Vagina (tissue), 2 donors: ENCODE measurements around the gene GAB2. TPM values are rescaled to one million over a fixed set of nuclear protein-coding genes. Genes with fewer than 3 reads are reported as not detected.

ENCODE experiments used
- DNase-seq, 2 donors: peaks; one replicate each; pipeline ENCODE4 v3.0.0-alpha.2; 2017; ENCODE audit errors: extremely low spot score in 2 of 2
- H3K27ac ChIP-seq: fragments of 200-600 bp; sonication (generic); one replicate; pipeline ENCODE4 v1.5.1; 2019
- H3K27me3 ChIP-seq: fragments of 200-600 bp; sonication (generic); one replicate; pipeline ENCODE4 v1.5.1; 2019
- H3K36me3 ChIP-seq, 2 donors: fragments of 200-600 bp; sonication (generic); one replicate each; pipeline ENCODE4 v1.5.1; 2017 to 2019
- H3K4me1 ChIP-seq: fragments of 200-600 bp; sonication (generic); one replicate; pipeline ENCODE4 v1.5.1; 2019
- H3K4me3 ChIP-seq, 2 donors: fragments of 200-600 bp; sonication (generic); 1 replicate in 1 of 2; 2 replicates in 1 of 2; pipeline ENCODE4 v1.5.1; 2016 to 2019
- H3K9me3 ChIP-seq: fragments of 200-600 bp; sonication (generic); one replicate; pipeline ENCODE4 v1.5.1; 2019
- CTCF ChIP-seq, 3 experiments: fragments of 450-650 bp in 2 of 3; fragments of 200-600 bp in 1 of 3; sonication (generic) in 1 of 3; IDR thresholded peaks; one replicate each; pipeline ENCODE4 v1.5.1; 2017 to 2019; ENCODE audit warnings: antibody characterized with exemption in 3 of 3, mild to moderate bottlenecking in 2 of 3, moderate library complexity in 2 of 3
- POLR2A ChIP-seq, 2 donors: fragments of 450-650 bp; IDR thresholded peaks; one replicate each; pipeline ENCODE4 v1.6.1; 2017; ENCODE audit warnings: antibody characterized with exemption in 2 of 2, mild to moderate bottlenecking in 2 of 2, moderate library complexity in 2 of 2
- POLR2AphosphoS5 ChIP-seq, 2 donors: sonication (generic); formaldehyde crosslinking; IDR thresholded peaks; one replicate each; pipeline ENCODE4 v1.9.0; 2017; ENCODE audit warnings: antibody characterized with exemption in 2 of 2, mild to moderate bottlenecking in 2 of 2, low read depth in 1 of 2; ENCODE audit not compliant: insufficient read depth in 1 of 2
- intact Hi-C: fragments of 100-400 bp; cut with DNase I; formaldehyde crosslinking; loops from one replicate; pipeline ENCODE4 v1.15.1; 2023
- total RNA-seq: library from RNA; depleted of rRNA; stranded (reverse); fragments of >200 nt; gene quantifications from one replicate; pipeline ENCODE4 v1.2.3, GENCODE V29; 2016

GAB2 gene
- total RNA-seq, 1 donor from 2014 or later = 24.6 TPM

DNA sequence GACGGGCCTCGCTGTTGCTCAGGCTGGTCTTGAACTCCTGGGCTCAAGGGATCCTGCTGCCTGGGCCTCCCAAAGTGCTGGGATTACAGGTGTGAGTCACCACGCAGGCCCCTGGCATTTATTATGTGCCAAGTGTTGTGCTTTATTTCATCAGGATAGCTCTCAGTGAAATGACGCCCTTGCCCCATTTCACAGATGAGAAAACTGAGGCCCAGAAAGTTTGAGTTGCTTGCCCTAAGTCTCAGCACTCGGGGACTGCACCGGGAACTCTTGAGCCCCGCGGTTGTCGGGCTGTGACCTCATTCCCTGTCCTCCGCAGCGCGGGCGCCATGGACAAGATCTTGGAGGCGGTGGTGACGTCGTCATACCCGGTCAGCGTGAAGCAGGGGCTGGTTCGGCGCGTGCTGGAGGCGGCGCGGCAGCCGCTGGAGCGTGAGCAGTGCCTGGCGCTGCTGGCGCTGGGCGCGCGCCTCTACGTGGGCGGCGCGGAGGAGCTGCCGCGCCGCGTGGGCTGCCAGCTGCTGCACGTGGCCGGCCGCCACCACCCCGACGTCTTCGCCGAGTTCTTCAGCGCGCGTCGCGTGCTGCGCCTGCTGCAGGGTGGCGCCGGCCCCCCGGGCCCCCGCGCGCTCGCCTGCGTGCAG lies 221.6 kb downstream of the GAB2 start:
- intact Hi-C loops = no loop called here
- DNase-seq = no peak

GRCh38 chr11:78194490-78194889 lies 223.1 kb downstream of the GAB2 start:
- Histone ChIP-seq H3K9me3 (no peaks in the 10 kb centered on the region), H3K4me3 (no peak overlapping the region), H3K27ac (no peak overlapping the region), H3K36me3 (no peaks in the 10 kb centered on the region), H3K27me3 (no peaks in the 10 kb centered on the region), H3K4me1 (peaks cover 48% of the 10 kb centered on the region)
- intact Hi-C loops = no loop called here
- no peak for TF ChIP-seq POLR2A (IDR thresholded peaks at IDR 0.05)
- TF ChIP-seq POLR2AphosphoS5 (IDR thresholded peaks at IDR 0.05; ENCODE audit: insufficient read depth in 1 of 2, low read depth in 1 of 2) = no peak
- TF ChIP-seq CTCF (IDR thresholded peaks at IDR 0.05) = no peak
- no peak for DNase-seq

More for the DNA sequence above, 221.6 kb downstream of the GAB2 start:
- H3K36me3 ChIP-seq = no peaks in the 10 kb centered on the region
- TF ChIP-seq POLR2A (IDR thresholded peaks at IDR 0.05) (no peak), POLR2AphosphoS5 (IDR thresholded peaks at IDR 0.05; ENCODE audit: insufficient read depth in 1 of 2, low read depth in 1 of 2) (no peak), CTCF (IDR thresholded peaks at IDR 0.05) (no peak)
- no peaks in the 10 kb centered on the region for H3K9me3 ChIP-seq
- H3K27ac ChIP-seq = no peak overlapping the region
- peaks cover 33% of the 10 kb centered on the region for H3K4me1 ChIP-seq
- no peak overlapping the region for H3K4me3 ChIP-seq
- H3K27me3 ChIP-seq = no peaks in the 10 kb centered on the region

GRCh38 chr11:78193806-78194205 lies 223.8 kb downstream of the GAB2 start:
- no peaks in the 10 kb centered on the region for H3K27me3 ChIP-seq
- no peak for TF ChIP-seq CTCF (IDR thresholded peaks at IDR 0.05)
- TF ChIP-seq POLR2A (IDR thresholded peaks at IDR 0.05) = no peak
- no peak for TF ChIP-seq POLR2AphosphoS5 (IDR thresholded peaks at IDR 0.05; ENCODE audit: insufficient read depth in 1 of 2, low read depth in 1 of 2)
- no peak overlapping the region for H3K4me3 ChIP-seq
- H3K27ac ChIP-seq = no peak overlapping the region
- no peaks in the 10 kb centered on the region for H3K36me3 ChIP-seq
- intact Hi-C loops = no loop called here
- peaks cover 55% of the 10 kb centered on the region for H3K4me1 ChIP-seq
- no peaks in the 10 kb centered on the region for H3K9me3 ChIP-seq
- DNase-seq = no peak

GRCh38 chr11:78192911-78193351 lies 224.7 kb downstream of the GAB2 start:
- DNase-seq = no peak
- H3K4me1 ChIP-seq = peaks cover 55% of the 10 kb centered on the region
- TF ChIP-seq CTCF (IDR thresholded peaks at IDR 0.05) (no peak), POLR2AphosphoS5 (IDR thresholded peaks at IDR 0.05; ENCODE audit: insufficient read depth in 1 of 2, low read depth in 1 of 2) (no peak), POLR2A (IDR thresholded peaks at IDR 0.05) (no peak)
- H3K9me3 ChIP-seq = no peaks in the 10 kb centered on the region
- H3K27ac ChIP-seq = peak overlapping the region; percentile 15
- intact Hi-C loops = no loop called here
- H3K4me3 ChIP-seq = no peak overlapping the region
- H3K27me3 ChIP-seq = no peaks in the 10 kb centered on the region
- H3K36me3 ChIP-seq = no peaks in the 10 kb centered on the region

DNA sequence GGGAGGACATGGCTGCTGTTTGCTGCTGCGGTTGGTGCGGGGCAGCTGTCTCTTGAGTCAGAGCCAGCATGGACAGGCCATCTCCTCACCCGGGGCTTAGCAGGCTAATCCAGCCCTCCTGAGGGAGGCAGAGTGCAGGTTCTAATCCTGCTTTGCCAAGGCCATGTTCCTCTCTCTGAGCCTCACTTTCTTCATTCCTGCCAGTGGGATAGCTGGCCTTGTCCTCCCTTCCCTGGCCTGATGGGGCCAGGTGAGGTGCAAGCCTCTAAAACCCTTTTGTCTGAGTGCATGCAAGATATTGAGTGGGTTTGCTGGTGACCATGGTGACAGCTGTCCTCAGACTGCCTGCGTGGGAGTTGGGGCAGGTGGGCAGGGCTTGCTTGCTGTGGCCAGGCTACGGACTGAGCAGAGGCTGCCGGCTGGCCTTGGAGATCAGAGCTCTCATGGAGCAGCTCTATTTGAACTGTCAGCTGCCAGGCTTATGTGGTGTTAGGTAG lies 225.3 kb downstream of the GAB2 start:
- Histone ChIP-seq H3K36me3 (no peaks in the 10 kb centered on the region), H3K9me3 (no peaks in the 10 kb centered on the region), H3K27me3 (no peaks in the 10 kb centered on the region), H3K4me3 (no peak overlapping the region), H3K4me1 (peaks cover 59% of the 10 kb centered on the region), H3K27ac (peak overlapping the region; percentile 15)
- TF ChIP-seq POLR2AphosphoS5 (IDR thresholded peaks at IDR 0.05; ENCODE audit: insufficient read depth in 1 of 2, low read depth in 1 of 2) (no peak), CTCF (IDR thresholded peaks at IDR 0.05) (no peak), POLR2A (IDR thresholded peaks at IDR 0.05) (no peak)
- intact Hi-C loops = no loop called here
- no peak for DNase-seq
